Panc1 (cell line): Measurements from ENCODE around the gene CA5B.
"Not testable (repeated sequence)": the region's sequence is repeated elsewhere in the genome, so short reads cannot be mapped to it uniquely, and the experiment has no call there.

ENCODE experiments used
- CTCF ChIP-seq: fragments of 450-650 bp; IDR thresholded peaks from 2 replicates; pipeline ENCODE4 v1.5.1; 2017; ENCODE audit warnings: mild to moderate bottlenecking
- REST ChIP-seq, 2 experiments: IDR thresholded peaks; 2 replicates each; pipeline ENCODE4 v1.6.1; 2011 to 2012; ENCODE audit warnings: low read depth in 2 of 2, control low read depth in 1 of 2, low read length in 1 of 2, mild to moderate bottlenecking in 1 of 2, moderate library complexity in 1 of 2; ENCODE audit not compliant: insufficient read depth in 1 of 2

DNA sequence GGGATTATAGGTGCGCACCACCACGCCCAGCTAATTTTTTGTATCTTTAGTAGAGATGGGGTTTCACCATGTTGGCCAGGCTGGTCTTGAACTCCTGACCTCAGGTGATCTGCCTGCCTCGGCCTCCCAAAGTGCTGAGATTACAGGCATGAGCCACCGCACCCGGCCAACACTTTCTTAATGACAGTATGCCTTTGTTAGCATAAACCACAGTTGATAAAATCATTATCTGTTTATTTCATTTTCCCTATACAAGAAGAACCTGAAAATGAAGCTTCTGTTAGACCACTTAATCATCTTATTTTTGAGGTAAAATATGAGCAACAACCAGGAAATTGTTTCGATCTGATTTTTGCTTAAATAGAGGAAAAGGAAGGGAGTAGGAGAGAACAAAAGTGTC is 21.8 kb downstream of the CA5B start:
- TF ChIP-seq REST (IDR thresholded peaks at IDR 0.05; ENCODE audit: insufficient read depth in 1 of 2, low read depth in 2 of 2, low read length in 1 of 2); CTCF: not testable (repeated sequence)
